RWPE1 (cell line): ENCODE measurements around the gene TRPM2.

ENCODE experiments used
- CTCF ChIA-PET: fragments of 350-600 bp; sonication (Branson Sonifier 250); formaldehyde crosslinking; extraction: SDS; loops from one replicate; lab custom pipeline; 2021; lab: Yijun Ruan, JAX
- POLR2A ChIA-PET: fragments of 400-600 bp; formaldehyde crosslinking; extraction: SDS; loops from one replicate; lab custom pipeline; 2020; ENCODE audit warnings: antibody characterized with exemption; ENCODE audit not compliant: low non-redundant PET; lab: Yijun Ruan, JAX
- DNase-seq: peaks from one replicate; pipeline ENCODE4 v3.0.0; 2012; ENCODE audit warnings: low spot score
- H3K27ac ChIP-seq: fragments of 450-650 bp; 2 replicates; pipeline ENCODE4 v1.5.1; 2017
- CTCF ChIP-seq: fragments of 450-650 bp; conservative IDR thresholded peaks from 2 replicates; pipeline ENCODE4 v1.5.1; 2017; ENCODE audit warnings: low read depth, mild to moderate bottlenecking

Gene TRPM2

GRCh38 chr21:44418108-44418875, 64.9 kb downstream of the TRPM2 start:
- H3K27ac ChIP-seq, result no peak overlapping the region
- DNase-seq, result no peak
- TF ChIP-seq CTCF, result no peak
- ChIA-PET POLR2A (no interaction called here), CTCF (no interaction called here)

DNA sequence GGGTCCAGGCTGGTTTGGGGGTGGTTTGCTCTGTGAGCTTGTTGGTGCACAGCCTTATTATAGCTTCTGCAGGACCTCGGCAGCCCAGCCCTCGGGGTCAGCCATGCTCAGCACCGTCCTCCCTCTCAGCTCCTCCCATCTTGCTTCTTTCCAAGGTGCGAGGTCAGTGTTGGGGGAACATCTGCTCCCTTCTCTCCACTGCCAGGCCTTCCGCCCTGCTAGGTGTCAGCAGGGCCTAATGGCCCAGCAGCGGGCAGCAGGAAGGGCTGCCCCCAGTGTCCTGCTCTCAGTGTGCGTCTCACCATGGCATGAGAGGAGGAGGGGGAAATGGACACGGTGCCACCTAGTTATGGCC, 65.4 kb downstream of the TRPM2 start:
- no peak for DNase-seq
- no peak for TF ChIP-seq CTCF
- H3K27ac ChIP-seq, result no peak overlapping the region
- CTCF ChIA-PET, result no interaction called here
- POLR2A ChIA-PET, result no interaction called here

- POLR2A ChIA-PET, result no interaction called here
- TF ChIP-seq CTCF, result no peak
- CTCF ChIA-PET, result no interaction called here
These were observed 66.3 kb downstream of the TRPM2 start for GRCh38 chr21:44419679-44420078.

DNA sequence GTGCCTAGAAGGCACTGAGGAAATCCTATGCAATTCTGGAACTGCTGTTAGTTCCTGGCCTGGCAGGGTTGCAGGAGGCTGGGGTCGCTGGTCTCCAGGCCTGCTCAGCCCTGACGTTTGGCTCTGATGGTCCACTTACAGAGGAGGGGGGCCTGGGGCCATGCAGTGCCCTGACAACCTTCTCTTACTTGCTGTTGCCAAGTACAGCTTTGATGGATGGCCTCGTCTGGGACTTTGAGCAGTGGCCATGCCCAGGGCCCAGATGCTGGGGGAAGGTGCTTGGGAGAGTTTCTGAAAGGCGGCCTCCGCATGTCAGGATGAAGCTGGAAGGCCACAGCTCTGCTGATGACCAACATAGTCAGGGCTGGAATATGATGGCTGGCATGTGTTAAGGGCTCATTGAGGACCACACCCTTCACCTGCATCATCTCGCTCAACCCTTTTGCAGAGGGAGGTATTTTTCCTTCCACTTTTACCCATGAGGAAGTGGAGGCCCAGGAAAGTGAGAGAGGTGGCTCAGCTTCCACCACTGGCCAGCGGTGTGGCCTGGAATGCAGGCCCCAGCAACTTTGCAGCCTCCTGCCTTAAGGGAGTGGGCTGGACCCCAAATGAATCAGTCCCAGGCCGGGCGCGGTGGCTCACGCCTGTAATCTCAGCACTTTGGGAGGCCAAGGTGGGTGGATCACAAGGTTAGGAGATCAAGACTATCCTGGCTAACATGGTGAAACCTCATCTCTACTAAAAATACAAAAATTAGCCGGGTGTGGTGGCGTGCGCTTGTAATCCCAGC, 67.2 kb downstream of the TRPM2 start:
- no peak for DNase-seq
- no peak for TF ChIP-seq CTCF
- ChIA-PET CTCF (no interaction called here), POLR2A (no interaction called here)
- H3K27ac ChIP-seq, result no peak overlapping the region

More at GRCh38 chr21:44419679-44420078, 66.3 kb downstream of the TRPM2 start:
- DNase-seq, result no peak
- no peak overlapping the region for H3K27ac ChIP-seq

- ChIA-PET POLR2A (no interaction called here), CTCF (interaction anchor here (0.6 kb wide), 1 partner anchor 1160 kb away, joined by 3 read pairs; no protein-coding TSS in a partner anchor)
- DNase-seq, result no peak
- TF ChIP-seq CTCF, result no peak
- no peak overlapping the region for H3K27ac ChIP-seq
These were observed 68.8 kb downstream of the TRPM2 start for GRCh38 chr21:44421901-44422840.

GRCh38 chr21:44423312-44423821, 69.9 kb downstream of the TRPM2 start:
- DNase-seq, result no peak
- ChIA-PET POLR2A (no interaction called here), CTCF (interaction anchor here (0.5 kb wide), 1 partner anchor 459 kb away, joined by 4 read pairs; no protein-coding TSS in a partner anchor)
- TF ChIP-seq CTCF, result no peak
- no peak overlapping the region for H3K27ac ChIP-seq
